Erythroblast (primary cell): ENCODE results near the gene EPS8L3.

ENCODE experiments used
- GATA1 ChIP-seq: IDR thresholded peaks from 2 replicates; pipeline ENCODE4 v1.6.1; 2011; ENCODE audit warnings: low read depth, mild to moderate bottlenecking, control low read depth, low read length, moderate library complexity
- POLR2A ChIP-seq: IDR thresholded peaks from 2 replicates; pipeline ENCODE4 v1.6.1; 2011; ENCODE audit warnings: mild to moderate bottlenecking, low read length

DNA sequence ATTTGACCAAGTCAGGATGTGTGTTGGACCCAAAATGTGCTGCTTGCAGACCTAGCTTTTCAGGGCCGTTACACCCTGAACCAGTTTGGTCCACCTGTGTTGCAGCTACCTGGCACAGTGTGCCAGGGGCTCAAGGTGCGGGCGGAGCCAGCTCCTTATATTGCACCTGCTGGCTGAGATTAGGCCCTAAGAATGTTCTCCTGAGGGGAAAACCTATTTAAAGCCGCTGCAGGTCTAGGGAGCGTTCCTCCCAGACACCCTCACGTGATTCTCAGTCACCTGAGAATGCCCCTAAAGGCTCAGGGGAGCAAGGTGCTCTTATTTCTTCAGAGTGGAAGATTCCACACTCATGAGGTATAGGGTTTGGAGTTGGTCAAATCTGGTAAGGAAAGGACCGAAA lies 34.9 kb downstream of the EPS8L3 start:
- TF ChIP-seq POLR2A (no peak), GATA1 (no peak)
